Osteocyte (in vitro differentiated cells): ENCODE results near the gene RIMOC1. TPM values are rescaled to one million over a fixed set of nuclear protein-coding genes. Genes with fewer than 3 reads are reported as not detected.

ENCODE experiments used
- total RNA-seq: library from RNA; stranded (reverse); gene quantifications from 2 replicates; pipeline ENCODE4 v1.2.1, GENCODE V29; 2021

RIMOC1 gene
- total RNA-seq, 1 donor from 2014 or later: 43.6 TPM

Other genes with a start within 250 kb of the RIMOC1 start
- gene OXCT1, start 33.9 kb upstream of the RIMOC1 start, total RNA-seq: 41.0 and 41.9 TPM in 2 replicates
- 4.2 and 6.9 TPM in 2 replicates for gene FBXO4, start 20.9 kb downstream of the RIMOC1 start, total RNA-seq